Measurements from ENCODE around the gene CCL19. TPM values are rescaled to one million over a fixed set of nuclear protein-coding genes. Genes with fewer than 3 reads are reported as not detected.

The CCL19 gene
- total RNA-seq, 1 experiment from 2014 or later, result not detected

DNA sequence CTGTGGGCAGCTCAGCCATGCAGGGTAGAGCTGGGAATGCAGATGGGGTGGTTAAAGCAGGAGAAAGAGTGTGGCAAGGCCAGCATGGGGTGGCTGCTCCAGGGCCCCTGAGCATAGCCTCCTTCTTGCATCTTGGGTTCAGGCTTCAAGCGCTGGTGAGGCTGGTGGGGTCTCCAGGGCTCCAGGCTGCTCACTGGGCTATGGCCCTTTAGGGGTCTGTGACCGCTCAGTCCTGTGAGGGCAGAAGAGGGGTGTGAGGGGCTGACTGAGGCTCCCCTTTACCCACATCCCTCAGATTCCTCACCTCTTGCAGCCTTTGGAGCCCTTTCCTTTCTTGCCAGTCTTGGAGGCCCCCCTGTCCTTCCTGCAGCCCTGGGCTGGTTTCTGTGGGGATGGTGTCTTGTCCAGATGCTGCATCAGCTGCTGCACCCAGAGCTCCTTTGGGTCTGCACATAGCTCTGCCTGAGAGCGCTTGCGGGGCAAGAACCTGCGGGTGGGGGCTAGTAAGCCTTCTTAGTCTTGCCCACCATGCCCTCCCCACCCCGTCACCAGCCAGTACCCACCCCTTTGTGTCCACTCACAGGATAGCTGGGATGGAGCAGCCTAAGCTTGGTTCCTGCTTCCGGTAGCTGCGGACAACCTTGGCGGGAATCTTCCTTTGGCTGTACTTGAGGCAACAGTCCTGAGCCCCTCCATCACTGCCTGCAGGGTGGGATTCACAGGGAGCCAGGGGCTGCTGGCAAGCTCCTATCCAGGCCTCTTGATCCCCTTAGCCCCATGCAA is 18.3 kb upstream of the CCL19 start:
- Histone ChIP-seq H3K4me3 (replicated peaks in 1 of 2; ENCODE audit: low read depth in 1 of 2, low read length in 2 of 2) (no peak overlapping the region), H3K9ac (ENCODE audit: low read length) (no peak overlapping the region), H2AFZ (ENCODE audit: low read depth, low read length, poor library complexity, severe bottlenecking) (no peak overlapping the region), H3K36me3 (ENCODE audit: control insufficient read depth in 1 of 2, insufficient read depth in 2 of 2, low read length in 2 of 2) (no peaks in the 10 kb centered on the region), H3K79me2 (ENCODE audit: insufficient read depth, low read length) (no peaks in the 10 kb centered on the region), H4K20me1 (ENCODE audit: insufficient read depth) (no peaks in the 10 kb centered on the region), H3K27ac (ENCODE audit: low read depth, low read length) (no peak overlapping the region), H3K4me1 (ENCODE audit: control insufficient read depth in 1 of 2, insufficient read depth in 2 of 2, low read length in 2 of 2) (no peaks in the 10 kb centered on the region), H3K9me2 (ENCODE audit: insufficient read depth) (no peaks in the 10 kb centered on the region), H3K4me2 (ENCODE audit: low read length) (no peak overlapping the region), H3K9me3 (ENCODE audit: control insufficient read depth in 1 of 2, insufficient read depth in 1 of 2, low read depth in 1 of 2, low read length in 2 of 2) (no peaks in the 10 kb centered on the region), H3K27me3 (ENCODE audit: insufficient read depth, low read length) (peaks cover 18% of the 10 kb centered on the region)
- ChIA-PET CTCF (interaction anchor here (0.9 kb wide), 1 partner anchor 8 kb away, joined by 3 read pairs; no protein-coding TSS in a partner anchor), RAD21 (ENCODE audit: low non-redundant PET in 1 of 2, low total read pairs in 2 of 2, uncharacterized antibody in 2 of 2, unreplicated experiment in 2 of 2) (no interaction called here), POLR2A (interaction anchor here (0.7 kb wide), 1 partner anchor 894 kb away, joined by 3 read pairs; no protein-coding TSS in a partner anchor)
- DNase-seq (ENCODE audit: low read depth, low spot score) (no peak), ATAC-seq (no peak)
- TF ChIP-seq, protein P1, sequence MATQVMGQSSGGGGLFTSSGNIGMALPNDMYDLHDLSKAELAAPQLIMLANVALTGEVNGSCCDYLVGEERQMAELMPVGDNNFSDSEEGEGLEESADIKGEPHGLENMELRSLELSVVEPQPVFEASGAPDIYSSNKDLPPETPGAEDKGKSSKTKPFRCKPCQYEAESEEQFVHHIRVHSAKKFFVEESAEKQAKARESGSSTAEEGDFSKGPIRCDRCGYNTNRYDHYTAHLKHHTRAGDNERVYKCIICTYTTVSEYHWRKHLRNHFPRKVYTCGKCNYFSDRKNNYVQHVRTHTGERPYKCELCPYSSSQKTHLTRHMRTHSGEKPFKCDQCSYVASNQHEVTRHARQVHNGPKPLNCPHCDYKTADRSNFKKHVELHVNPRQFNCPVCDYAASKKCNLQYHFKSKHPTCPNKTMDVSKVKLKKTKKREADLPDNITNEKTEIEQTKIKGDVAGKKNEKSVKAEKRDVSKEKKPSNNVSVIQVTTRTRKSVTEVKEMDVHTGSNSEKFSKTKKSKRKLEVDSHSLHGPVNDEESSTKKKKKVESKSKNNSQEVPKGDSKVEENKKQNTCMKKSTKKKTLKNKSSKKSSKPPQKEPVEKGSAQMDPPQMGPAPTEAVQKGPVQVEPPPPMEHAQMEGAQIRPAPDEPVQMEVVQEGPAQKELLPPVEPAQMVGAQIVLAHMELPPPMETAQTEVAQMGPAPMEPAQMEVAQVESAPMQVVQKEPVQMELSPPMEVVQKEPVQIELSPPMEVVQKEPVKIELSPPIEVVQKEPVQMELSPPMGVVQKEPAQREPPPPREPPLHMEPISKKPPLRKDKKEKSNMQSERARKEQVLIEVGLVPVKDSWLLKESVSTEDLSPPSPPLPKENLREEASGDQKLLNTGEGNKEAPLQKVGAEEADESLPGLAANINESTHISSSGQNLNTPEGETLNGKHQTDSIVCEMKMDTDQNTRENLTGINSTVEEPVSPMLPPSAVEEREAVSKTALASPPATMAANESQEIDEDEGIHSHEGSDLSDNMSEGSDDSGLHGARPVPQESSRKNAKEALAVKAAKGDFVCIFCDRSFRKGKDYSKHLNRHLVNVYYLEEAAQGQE (IDR thresholded peaks at IDR 0.05; ENCODE audit: low read depth), result no peak
- TF ChIP-seq, protein P2, sequence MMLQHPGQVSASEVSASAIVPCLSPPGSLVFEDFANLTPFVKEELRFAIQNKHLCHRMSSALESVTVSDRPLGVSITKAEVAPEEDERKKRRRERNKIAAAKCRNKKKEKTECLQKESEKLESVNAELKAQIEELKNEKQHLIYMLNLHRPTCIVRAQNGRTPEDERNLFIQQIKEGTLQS (IDR thresholded peaks at IDR 0.05), result no peak
- TF ChIP-seq EZH2 (IDR thresholded peaks at IDR 0.05), result no peak
- no peak for TF ChIP-seq TCF7L2 (IDR thresholded peaks at IDR 0.05; ENCODE audit: borderline replicate concordance, extremely low read depth, insufficient read depth, insufficient read length)
- TF ChIP-seq SP1 (IDR thresholded peaks at IDR 0.05; ENCODE audit: low read depth), result no peak
- TF ChIP-seq, protein P3, sequence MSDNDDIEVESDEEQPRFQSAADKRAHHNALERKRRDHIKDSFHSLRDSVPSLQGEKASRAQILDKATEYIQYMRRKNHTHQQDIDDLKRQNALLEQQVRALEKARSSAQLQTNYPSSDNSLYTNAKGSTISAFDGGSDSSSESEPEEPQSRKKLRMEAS (IDR thresholded peaks at IDR 0.05), result no peak
- TF ChIP-seq POLR2AphosphoS5 (IDR thresholded peaks at IDR 0.05; ENCODE audit: low read depth, low read length), result no peak
- no peak for TF ChIP-seq SRF (IDR thresholded peaks at IDR 0.05; ENCODE audit: low read depth)
- no peak for TF ChIP-seq ZNF274 (IDR thresholded peaks at IDR 0.05; ENCODE audit: low read depth, low read length)
- TF ChIP-seq ELF1 (IDR thresholded peaks at IDR 0.05; ENCODE audit: borderline replicate concordance, low read depth), result no peak
- TF ChIP-seq YY1 (IDR thresholded peaks at IDR 0.05; ENCODE audit: extremely low read depth, insufficient replicate concordance, low read depth, low read length), result no peak
- BruUV-seq (replicated peaks), result no TSS peak
- intact Hi-C loops (cut with micrococcal nuclease), result no loop called here

Data from HCT116 (cell line).